ENCODE measurements around the gene CPA5.
"Not testable (repeated sequence)": the region's sequence is repeated elsewhere in the genome, so short reads cannot be mapped to it uniquely, and the experiment has no call there.

DNA sequence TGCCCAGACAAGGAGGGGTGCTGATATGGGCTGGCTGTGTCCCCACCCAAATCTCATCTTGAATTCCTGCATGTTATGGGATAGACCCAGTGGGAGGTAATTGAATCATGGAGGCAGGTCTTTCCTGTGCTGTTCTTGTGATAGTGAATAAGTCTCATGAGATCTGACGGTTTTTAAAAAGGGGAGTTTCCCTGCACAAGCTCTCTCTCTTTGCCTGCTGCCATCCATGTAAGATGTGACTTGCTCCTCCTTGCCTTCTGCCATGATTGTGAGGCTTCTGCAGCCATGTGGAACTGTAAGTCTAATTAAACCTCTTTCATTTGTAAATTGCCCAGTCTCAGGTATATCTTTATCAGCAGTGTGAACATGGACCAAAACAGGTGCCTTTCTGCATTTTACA, 31.8 kb downstream of the CPA5 start:
- TF ChIP-seq CTCF, POLR2A (IDR thresholded peaks at IDR 0.05): not testable (repeated sequence)

Measured in tibial nerve (tissue), 3 donors.